Upper lobe of right lung (tissue), 1 donor: ENCODE data around the gene ZFP57. TPM values are rescaled to one million over a fixed set of nuclear protein-coding genes. Genes with fewer than 3 reads are reported as not detected.
"Not testable (repeated sequence)": the region's sequence is repeated elsewhere in the genome, so short reads cannot be mapped to it uniquely, and the experiment has no call there.

ENCODE experiments used
- ATAC-seq: fragments of 200-7000 bp; cut with Tn5 transposase; one replicate; pipeline ENCODE4 v1.9.1; 2020; ENCODE audit warnings: mild to moderate bottlenecking, moderate library complexity
- DNase-seq: peaks from one replicate; pipeline ENCODE4 v3.0.0-alpha.2; 2020
- H3K27ac ChIP-seq: fragments of 200-600 bp; one replicate; pipeline ENCODE4 v1.8.0; 2022
- H3K27me3 ChIP-seq: fragments of 200-600 bp; one replicate; pipeline ENCODE4 v1.8.0; 2022; ENCODE audit warnings: mild to moderate bottlenecking
- H3K36me3 ChIP-seq: fragments of 200-600 bp; one replicate; pipeline ENCODE4 v1.8.0; 2022
- H3K4me1 ChIP-seq: fragments of 200-600 bp; one replicate; pipeline ENCODE4 v1.8.0; 2022
- H3K4me3 ChIP-seq: fragments of 200-600 bp; one replicate; pipeline ENCODE4 v1.8.0; 2022; ENCODE audit warnings: mild to moderate bottlenecking
- H3K9me3 ChIP-seq: fragments of 200-600 bp; one replicate; pipeline ENCODE4 v1.8.0; 2022
- intact Hi-C: fragments of 100-400 bp; cut with DNase I; formaldehyde crosslinking; loops from one replicate; pipeline ENCODE4 v1.11.0; 2022
- total RNA-seq: library from RNA; stranded (reverse); fragmentation: NEBNext Ultra II Directional; extraction: Animal tissue kit (Norgen Biotek cat#: 25700); gene quantifications from one replicate; pipeline ENCODE4 v1.2.1, GENCODE V29; 2021
- TF ChIP-seq, protein P1 (sequence below): fragments of 200-600 bp; IDR thresholded peaks from one replicate; pipeline ENCODE4 v1.8.0; 2022; ENCODE audit warnings: antibody characterized with exemption
- donor health status: DM: no; HTN: yes; CAD: no; lungs with severe emphysema.

Gene ZFP57
- total RNA-seq, 1 donor from 2014 or later: not detected

DNA sequence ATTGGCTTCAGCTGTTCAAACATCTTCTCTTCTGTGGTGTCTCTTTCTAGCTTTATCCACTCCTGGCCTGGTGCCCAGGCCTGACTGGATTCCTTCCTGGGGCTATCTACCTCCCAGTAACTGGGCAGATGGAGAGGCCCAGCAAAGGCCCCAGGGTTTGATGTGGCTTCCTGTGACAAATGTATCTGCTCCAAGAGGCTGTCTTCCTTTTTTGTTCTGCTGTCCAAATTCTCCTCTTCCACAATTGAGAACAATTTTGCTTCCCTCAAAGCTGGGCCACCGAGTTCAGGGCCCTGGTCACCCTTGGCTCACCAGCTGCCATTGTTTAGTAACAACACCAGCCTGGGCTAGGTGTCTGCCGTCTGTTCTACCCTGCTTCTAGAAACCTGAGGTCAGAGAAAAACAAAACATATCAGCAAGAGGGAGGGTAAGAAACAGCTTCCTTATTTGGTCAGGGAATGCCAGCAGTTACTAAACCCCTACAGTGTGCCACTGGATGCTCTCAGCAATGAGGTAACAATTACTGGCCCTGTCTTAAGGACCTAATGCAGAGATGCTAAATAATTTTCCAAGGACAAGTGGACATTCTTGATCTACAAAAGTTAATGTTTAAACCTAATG, 3.9 kb downstream of the ZFP57 start:
- Histone ChIP-seq H3K27ac (no peak overlapping the region), H3K4me3 (no peak overlapping the region), H3K27me3 (peaks cover 5% of the 10 kb centered on the region), H3K9me3 (no peaks in the 10 kb centered on the region), H3K4me1 (no peaks in the 10 kb centered on the region), H3K36me3 (no peaks in the 10 kb centered on the region)
- ATAC-seq: peak; percentile 48
- intact Hi-C loops: no loop called here
- DNase-seq: no peak
- TF ChIP-seq, protein P1, sequence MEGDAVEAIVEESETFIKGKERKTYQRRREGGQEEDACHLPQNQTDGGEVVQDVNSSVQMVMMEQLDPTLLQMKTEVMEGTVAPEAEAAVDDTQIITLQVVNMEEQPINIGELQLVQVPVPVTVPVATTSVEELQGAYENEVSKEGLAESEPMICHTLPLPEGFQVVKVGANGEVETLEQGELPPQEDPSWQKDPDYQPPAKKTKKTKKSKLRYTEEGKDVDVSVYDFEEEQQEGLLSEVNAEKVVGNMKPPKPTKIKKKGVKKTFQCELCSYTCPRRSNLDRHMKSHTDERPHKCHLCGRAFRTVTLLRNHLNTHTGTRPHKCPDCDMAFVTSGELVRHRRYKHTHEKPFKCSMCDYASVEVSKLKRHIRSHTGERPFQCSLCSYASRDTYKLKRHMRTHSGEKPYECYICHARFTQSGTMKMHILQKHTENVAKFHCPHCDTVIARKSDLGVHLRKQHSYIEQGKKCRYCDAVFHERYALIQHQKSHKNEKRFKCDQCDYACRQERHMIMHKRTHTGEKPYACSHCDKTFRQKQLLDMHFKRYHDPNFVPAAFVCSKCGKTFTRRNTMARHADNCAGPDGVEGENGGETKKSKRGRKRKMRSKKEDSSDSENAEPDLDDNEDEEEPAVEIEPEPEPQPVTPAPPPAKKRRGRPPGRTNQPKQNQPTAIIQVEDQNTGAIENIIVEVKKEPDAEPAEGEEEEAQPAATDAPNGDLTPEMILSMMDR: no peak

DNA sequence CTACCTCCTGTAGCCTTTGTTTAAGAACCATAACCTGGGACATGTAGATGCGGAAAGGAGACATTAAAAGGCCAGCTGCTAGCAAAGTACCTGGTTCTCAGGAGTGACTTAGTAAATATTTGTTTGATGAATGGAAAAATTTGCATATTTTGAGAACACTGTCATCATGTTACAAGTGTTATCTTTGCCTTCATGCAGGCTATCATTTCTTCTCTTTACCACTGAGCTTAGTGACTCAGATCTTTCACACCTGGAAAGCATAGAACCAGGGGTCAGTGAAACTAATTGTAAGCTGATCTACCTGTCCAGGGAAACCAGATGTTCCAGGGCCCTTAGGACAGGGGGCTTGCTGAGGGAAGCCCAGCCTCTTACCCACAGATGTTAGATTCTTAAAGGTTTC, 5.4 kb downstream of the ZFP57 start:
- Histone ChIP-seq H3K36me3 (no peaks in the 10 kb centered on the region), H3K27me3 (peaks cover 18% of the 10 kb centered on the region), H3K4me1 (no peaks in the 10 kb centered on the region), H3K4me3 (no peak overlapping the region), H3K9me3 (no peaks in the 10 kb centered on the region), H3K27ac (no peak overlapping the region)
- intact Hi-C loops: no loop called here
- ATAC-seq (no peak), DNase-seq (no peak)
- TF ChIP-seq, protein P1: no peak

DNA sequence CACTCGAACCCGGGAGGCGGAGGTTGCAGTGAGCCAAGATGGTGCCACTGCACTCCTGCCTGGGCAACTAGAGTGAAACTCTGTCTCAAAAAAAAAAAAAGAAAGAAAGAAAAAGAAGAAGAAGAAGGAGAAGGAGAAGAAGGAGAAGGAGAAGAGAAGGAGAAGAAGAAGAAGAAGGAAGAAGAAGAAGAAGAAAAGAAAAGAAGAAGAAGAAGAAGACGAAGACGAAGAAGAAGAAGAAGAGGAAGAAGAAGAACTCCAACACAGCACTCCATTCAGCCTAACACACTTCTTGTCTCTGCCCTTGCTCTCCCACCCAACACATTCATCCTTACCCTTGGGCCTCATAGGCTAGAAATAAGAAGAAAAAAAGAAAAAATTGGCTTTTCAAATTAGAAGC, 6.9 kb downstream of the ZFP57 start:
- Histone ChIP-seq H3K27me3 (peaks cover 22% of the 10 kb centered on the region), H3K4me1 (no peaks in the 10 kb centered on the region), H3K4me3 (no peak overlapping the region), H3K9me3 (no peaks in the 10 kb centered on the region), H3K27ac (no peak overlapping the region), H3K36me3 (no peaks in the 10 kb centered on the region)
- DNase-seq (no peak), ATAC-seq (no peak)
- intact Hi-C loops: no loop called here
- TF ChIP-seq, protein P1: no peak

DNA sequence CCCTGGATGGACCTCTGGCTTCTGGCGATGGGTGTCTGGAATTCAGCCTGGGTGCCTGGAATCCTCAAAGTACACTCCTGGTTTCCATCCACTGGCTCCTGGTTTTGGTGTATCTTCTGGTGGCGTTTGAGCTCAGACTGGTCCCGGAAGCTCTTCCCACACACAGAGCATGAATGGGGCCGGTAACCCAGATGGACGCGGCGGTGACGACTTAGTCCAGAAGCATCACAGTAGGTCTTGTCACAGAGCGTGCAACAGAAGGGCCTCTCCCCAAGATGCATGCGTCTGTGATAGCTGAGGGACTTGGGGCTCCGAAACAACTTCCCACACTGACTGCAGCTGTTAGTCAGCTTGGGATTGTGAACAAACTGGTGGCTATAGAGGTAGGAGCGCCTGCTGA, 7.8 kb downstream of the ZFP57 start:
- TF ChIP-seq, protein P1: no peak
- intact Hi-C loops: no loop called here
- Histone ChIP-seq H3K36me3 (no peaks in the 10 kb centered on the region), H3K4me1 (no peaks in the 10 kb centered on the region), H3K9me3 (no peaks in the 10 kb centered on the region), H3K27me3 (peaks cover 23% of the 10 kb centered on the region), H3K4me3 (no peak overlapping the region), H3K27ac (no peak overlapping the region)
- DNase-seq (no peak), ATAC-seq (no peak)

DNA sequence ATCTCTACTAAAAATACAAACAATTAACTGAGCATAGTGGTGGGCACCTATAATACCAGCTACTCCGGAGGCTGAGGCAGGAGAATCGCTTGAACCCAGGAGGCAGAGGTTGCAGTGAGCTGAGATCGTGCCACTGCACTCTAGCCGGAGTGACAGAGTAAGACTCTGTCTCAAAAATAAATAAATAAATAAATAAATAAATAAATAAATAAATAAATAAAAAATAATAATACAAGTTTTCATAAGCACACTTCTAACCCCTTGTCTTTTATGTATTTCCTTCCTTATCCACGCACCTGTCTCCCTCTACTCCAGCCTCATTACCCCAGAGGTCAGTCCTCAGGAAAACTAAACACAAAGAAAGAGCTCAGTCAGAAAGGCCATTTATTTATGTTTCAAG, 8.8 kb downstream of the ZFP57 start:
- intact Hi-C loops, DNase-seq, ATAC-seq: not testable (repeated sequence)

DNA sequence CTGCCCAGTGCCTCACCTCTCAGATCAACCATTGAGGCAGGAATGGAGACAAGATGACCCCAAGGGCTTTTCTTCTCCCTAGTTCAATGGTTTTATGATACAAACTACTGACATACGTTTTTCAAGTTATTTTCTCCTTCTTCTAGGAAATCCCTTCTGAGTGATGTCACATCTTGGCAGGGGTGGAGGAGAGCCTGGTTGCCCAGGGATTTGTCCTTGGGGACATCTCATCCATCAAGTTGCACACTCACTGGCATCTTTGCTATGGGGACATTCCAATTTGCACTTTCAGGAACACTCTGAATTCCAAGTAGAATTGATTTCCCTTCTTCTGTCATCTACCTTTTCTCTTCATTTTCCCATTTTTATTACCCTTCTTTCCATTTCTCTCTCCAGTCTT, 9.9 kb downstream of the ZFP57 start:
- Histone ChIP-seq H3K9me3 (no peaks in the 10 kb centered on the region), H3K27me3 (peaks cover 23% of the 10 kb centered on the region), H3K36me3 (no peaks in the 10 kb centered on the region), H3K27ac (no peak overlapping the region), H3K4me3 (no peak overlapping the region), H3K4me1 (no peaks in the 10 kb centered on the region)
- no peak for DNase-seq
- ATAC-seq: no peak
- TF ChIP-seq, protein P1: no peak
- intact Hi-C loops: no loop called here

More for the DNA sequence above, 8.8 kb downstream of the ZFP57 start:
- H3K9me3 ChIP-seq, H3K4me3 ChIP-seq, H3K36me3 ChIP-seq, H3K4me1 ChIP-seq, H3K27ac ChIP-seq: not testable (repeated sequence)
- peaks cover 23% of the 10 kb centered on the region for H3K27me3 ChIP-seq
